ENCODE data around the gene PAK1. TPM values are rescaled to one million over a fixed set of nuclear protein-coding genes. Genes with fewer than 3 reads are reported as not detected.
"Not testable (repeated sequence)": the region's sequence is repeated elsewhere in the genome, so short reads cannot be mapped to it uniquely, and the experiment has no call there.

PAK1 gene
- total and polyA plus RNA-seq, 9 of the 15 experiments (the other 6 are each of a cell fraction or from before 2014, with no cell fraction given), result 0.52 to 11.7 (median 1.9) TPM

GRCh38 chr11:77300028-77300427, 173.9 kb downstream of the PAK1 start (continued):
- TF ChIP-seq MYBL2 (IDR thresholded peaks at IDR 0.05; ENCODE audit: low read depth) (peak; percentile 71), RAD51 (IDR thresholded peaks at IDR 0.05; ENCODE audit: borderline replicate concordance, low read depth) (peak; percentile 31; the same call in 1 of the 2 replicates), DPF2 (IDR thresholded peaks at IDR 0.05) (peak; percentile 1), CREB1 (CRISPR knock-in tag; IDR thresholded peaks at IDR 0.05) (peak; percentile 61; the same call in 1 of the 2 replicates), ATF3 (IDR thresholded peaks at IDR 0.05) (peak; percentile 92), ATF3 (CRISPR knock-in tag; conservative IDR thresholded peaks at IDR 0.05) (0 out of 2 replicates have a peak, but pooled peaks have one; percentile 31)
- TF ChIP-seq MYBL2 (CRISPR knock-in tag; IDR thresholded peaks at IDR 0.05; ENCODE audit: borderline replicate concordance); CREB1 (IDR thresholded peaks at IDR 0.05): not testable (repeated sequence)

GRCh38 chr11:77299528-77299993, 174.3 kb downstream of the PAK1 start:
- peak overlapping the region; percentile 30; the same call in 1 of the 2 replicates for H3K4me2 ChIP-seq (ENCODE audit: insufficient read depth, low read length)
- H3K9ac ChIP-seq (ENCODE audit: insufficient read depth in 1 of 2, low read depth in 2 of 2, low read length in 2 of 2), result no peak overlapping the region
- H3K9me3 ChIP-seq (replicated peaks; ENCODE audit: control insufficient read depth, insufficient read depth, low read depth, low read length), result no peaks in the 10 kb centered on the region
- H3K9me1 ChIP-seq (ENCODE audit: control insufficient read depth, insufficient read depth, low read length), result no peaks in the 10 kb centered on the region
- FAIRE-seq (peak; percentile 67), DNase-seq (ENCODE audit: extremely low read depth in 1 of 4, low spot score in 3 of 4) (peak; percentile 31 to 65 (median 44)), ATAC-seq (peak; percentile 89)
- no peaks in the 10 kb centered on the region for H4K20me1 ChIP-seq (replicated peaks; ENCODE audit: control insufficient read depth, insufficient read depth, low read length)
- H2AFZ ChIP-seq (ENCODE audit: low read depth, low read length), result no peak overlapping the region
- POLR2A ChIA-PET, result interaction anchor here (2.0 kb wide), 1 partner anchor 38 kb away, joined by 5 read pairs; no protein-coding TSS in a partner anchor
- intact Hi-C loops (cut with micrococcal nuclease) (no loop called here), in situ Hi-C loops (cut with MboI) (no loop called here)
- H3K79me2 ChIP-seq (ENCODE audit: control insufficient read depth, insufficient read depth, low read length), result no peaks in the 10 kb centered on the region
- no peaks in the 10 kb centered on the region for H3K36me3 ChIP-seq (ENCODE audit: control insufficient read depth, insufficient read depth, low read length)
- no peaks in the 10 kb centered on the region; a peak in 1 of 5 replicates for H3K27me3 ChIP-seq (ENCODE audit: control insufficient read depth in 2 of 2, insufficient read depth in 2 of 2, low read length in 2 of 2)
- BruUV-seq (replicated peaks), result no TSS peak
- CTCF ChIA-PET (ENCODE audit: low intra/inter-chr PET ratio), result no interaction called here
- H3K27ac ChIP-seq (ENCODE audit: extremely low read depth, low read depth, low read length), result peak overlapping the region; percentile 64; the same call in 2 of the 3 replicates
- 0% methylated on average over 2 of the region's 2 CpGs for whole genome bisulfite sequencing (ENCODE audit: insufficient coverage, low coverage, missing lambda C conversion rate)
- no peak overlapping the region for H3K4me3 ChIP-seq
- peaks cover 0 to 17% of the 10 kb centered on the region in 2 experiments; a peak in 2 of 5 replicates for H3K4me1 ChIP-seq (replicated peaks in 1 of 2; ENCODE audit: control insufficient read depth in 2 of 2, insufficient read depth in 2 of 2, low read length in 2 of 2)
- TF ChIP-seq ZBTB34 (CRISPR knock-in tag; IDR thresholded peaks at IDR 0.05) (no peak), SMAD2 (IDR thresholded peaks at IDR 0.05; ENCODE audit: low read depth, low read length) (no peak), ZHX1 (conservative IDR thresholded peaks at IDR 0.05; ENCODE audit: low read length) (no peak), IRF2 (CRISPR knock-in tag; IDR thresholded peaks at IDR 0.05) (no peak), SMARCE1 (IDR thresholded peaks at IDR 0.05) (peak; percentile 52; the same call in 1 of the 2 replicates), JUND (IDR thresholded peaks at IDR 0.05; ENCODE audit: borderline replicate concordance, low read depth, low read length) (peak; percentile 81; the same call in 1 of the 2 replicates), JUND (tag; IDR thresholded peaks at IDR 0.05; ENCODE audit: borderline replicate concordance, low read depth, low read length) (peak; percentile 38; the same call in 2 of the 3 replicates), FOXA3 (CRISPR knock-in tag; conservative IDR thresholded peaks at IDR 0.05 in 1 of 2, IDR thresholded peaks at IDR 0.05 in 1 of 2) (peak in 1 of 2 experiments; percentile 78; a peak in 3 of 4 replicates), PPARD (CRISPR knock-in tag; IDR thresholded peaks at IDR 0.05) (no peak), MEF2D (tag; conservative IDR thresholded peaks at IDR 0.05; ENCODE audit: low read depth) (no peak)
